Myocyte (in vitro differentiated cells): ENCODE measurements around the gene LEPROT. TPM values are rescaled to one million over a fixed set of nuclear protein-coding genes. Genes with fewer than 3 reads are reported as not detected.

ENCODE experiments used
- DNase-seq: peaks from one replicate; pipeline ENCODE4 v3.0.0-alpha.2; 2012; ENCODE audit warnings: low read depth
- total RNA-seq: library from RNA; depleted of rRNA; stranded (reverse); fragments of >200 nt; gene quantifications from 2 replicates; pipeline ENCODE4 v1.2.3, GENCODE V29; 2014

The LEPROT gene
- total RNA-seq, 1 donor from 2014 or later = 46.9 TPM

DNA sequence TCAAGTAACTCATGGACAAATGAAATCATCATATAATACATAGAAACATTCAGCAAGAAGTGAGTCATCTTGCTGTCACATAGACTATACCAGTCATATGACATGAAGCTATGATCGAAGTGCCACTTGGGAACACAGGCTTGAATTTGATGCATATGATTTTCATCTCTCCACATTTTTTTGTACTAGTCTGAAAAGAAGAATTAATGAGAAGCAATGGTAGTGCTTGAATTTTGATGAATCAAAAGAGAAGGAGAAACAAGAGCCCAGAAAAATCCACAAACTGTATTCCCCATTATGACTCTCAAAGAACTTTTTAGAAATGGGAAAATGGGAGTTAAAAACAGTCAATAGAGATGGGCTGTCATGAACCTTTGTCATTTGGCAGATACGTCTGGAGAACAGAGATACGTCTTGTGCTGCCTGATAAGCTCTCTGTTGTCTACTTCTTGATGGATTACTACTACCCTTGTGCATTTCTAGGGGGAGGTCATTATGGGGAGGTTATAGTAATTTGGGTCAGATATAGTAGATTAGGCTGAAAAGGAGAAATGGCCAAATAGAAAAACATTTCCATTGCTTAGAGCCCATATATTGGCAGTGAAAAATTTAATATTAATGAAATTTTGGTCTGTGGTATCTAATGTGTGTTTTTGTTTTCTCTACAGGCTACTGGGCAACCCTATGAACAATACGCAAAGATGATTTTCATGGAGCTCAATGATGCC, 8.0 kb upstream of the LEPROT start:
- DNase-seq = no peak

DNA sequence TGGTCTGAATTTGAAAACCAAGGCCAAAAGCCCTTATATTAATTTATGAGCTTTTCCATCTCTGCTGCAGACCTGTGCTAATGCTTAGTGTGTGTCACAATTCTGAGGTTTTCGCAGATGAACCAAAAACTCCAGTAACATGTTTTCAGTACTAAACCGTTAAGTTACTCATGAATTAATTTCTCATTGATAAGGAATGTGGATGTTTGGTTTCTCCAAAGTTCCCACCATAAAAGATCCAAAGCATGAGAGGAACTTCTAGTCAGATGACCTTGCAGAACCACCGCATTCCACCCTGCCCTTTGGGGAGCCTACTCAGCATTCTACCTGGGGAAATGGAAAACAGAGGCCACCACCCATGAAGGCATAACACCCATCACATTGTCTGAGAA, 7.5 kb upstream of the LEPROT start:
- DNase-seq = no peak

DNA sequence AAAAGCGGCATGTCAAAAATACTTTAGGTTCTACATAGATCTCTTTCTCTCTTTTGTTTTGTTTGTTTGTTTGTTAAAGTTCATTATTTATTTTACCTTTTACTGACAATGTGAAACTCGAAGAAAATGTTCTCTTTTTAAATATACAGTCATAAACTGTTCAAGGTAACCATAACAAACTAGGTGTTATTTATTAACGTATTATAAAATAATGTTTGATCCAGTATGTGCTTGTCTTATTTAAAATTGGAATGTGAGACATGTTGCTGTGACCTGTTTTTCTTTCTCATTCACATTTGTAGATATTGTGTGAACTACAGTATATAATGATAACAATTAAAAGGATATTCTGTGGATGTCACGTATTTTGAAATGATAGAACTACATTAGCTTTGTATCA, 5.9 kb upstream of the LEPROT start:
- no peak for DNase-seq

DNA sequence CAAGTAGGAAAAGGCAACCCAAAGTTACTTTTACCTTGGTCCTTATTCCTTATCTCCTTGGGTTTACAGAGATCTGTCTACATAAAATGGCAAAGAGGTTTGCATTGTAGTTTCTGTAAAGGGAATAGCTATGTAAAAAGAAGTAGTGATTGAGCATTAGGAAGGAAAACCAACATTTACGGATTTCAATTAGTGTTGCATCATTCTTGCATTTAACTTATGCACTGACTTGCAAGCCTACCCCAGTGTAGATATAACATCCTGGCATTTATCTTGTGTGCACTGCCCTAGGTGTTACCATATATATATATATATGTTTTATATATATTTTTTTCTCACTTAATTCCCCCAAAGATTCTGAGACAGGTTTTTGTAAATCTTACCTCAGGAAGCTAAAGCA, 3.7 kb upstream of the LEPROT start:
- no peak for DNase-seq

DNA sequence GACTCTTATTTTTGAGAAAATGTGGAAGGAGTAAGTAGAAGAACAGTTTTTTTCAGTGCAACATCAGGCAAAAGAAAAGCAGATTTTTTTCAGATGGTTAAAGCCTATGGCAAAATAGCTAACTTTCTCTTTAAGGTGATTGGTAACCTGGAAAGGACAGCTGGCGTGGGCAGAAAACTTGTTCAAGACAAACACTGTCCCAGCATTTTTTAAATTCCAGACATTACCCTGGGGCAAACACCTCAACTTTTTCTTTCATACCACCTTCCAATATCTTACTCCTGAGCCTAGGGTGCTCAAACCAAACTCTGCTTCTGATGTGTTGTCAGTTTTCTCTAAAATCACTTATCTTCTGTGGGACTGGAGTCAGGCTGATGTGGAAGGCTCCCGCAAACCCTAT, 2.7 kb upstream of the LEPROT start:
- DNase-seq = no peak

DNA sequence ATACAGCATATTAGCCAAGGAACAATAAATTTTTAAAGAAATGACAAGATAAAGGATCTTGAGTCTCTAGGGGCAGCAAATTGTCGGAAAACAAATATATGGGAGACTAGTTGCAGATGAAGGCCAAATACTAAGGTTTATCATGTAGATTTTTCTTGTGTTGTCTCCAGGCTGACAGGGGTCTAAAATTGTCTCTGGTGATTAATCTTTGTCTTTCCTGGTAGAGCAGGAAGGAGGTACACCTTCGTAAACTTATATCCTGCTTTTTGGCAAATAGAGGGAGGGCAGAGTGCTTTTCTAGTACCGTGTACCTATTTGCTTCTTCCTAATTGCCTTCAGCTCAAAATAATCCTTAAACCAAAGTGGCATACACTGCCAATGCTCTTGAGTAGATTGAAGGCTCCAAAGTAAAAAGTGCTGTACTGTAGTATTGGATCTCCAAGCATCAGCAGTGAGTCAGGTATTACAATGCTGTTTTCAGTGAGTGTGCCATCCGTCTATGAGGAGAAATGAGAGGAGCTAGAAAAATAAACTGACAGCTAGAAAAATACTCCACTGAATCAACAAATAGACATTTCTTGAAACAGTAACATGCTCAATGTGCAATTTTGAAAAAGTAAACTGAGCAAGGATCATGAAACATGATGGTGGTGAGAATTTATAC, 1.8 kb upstream of the LEPROT start:
- DNase-seq = no peak

DNA sequence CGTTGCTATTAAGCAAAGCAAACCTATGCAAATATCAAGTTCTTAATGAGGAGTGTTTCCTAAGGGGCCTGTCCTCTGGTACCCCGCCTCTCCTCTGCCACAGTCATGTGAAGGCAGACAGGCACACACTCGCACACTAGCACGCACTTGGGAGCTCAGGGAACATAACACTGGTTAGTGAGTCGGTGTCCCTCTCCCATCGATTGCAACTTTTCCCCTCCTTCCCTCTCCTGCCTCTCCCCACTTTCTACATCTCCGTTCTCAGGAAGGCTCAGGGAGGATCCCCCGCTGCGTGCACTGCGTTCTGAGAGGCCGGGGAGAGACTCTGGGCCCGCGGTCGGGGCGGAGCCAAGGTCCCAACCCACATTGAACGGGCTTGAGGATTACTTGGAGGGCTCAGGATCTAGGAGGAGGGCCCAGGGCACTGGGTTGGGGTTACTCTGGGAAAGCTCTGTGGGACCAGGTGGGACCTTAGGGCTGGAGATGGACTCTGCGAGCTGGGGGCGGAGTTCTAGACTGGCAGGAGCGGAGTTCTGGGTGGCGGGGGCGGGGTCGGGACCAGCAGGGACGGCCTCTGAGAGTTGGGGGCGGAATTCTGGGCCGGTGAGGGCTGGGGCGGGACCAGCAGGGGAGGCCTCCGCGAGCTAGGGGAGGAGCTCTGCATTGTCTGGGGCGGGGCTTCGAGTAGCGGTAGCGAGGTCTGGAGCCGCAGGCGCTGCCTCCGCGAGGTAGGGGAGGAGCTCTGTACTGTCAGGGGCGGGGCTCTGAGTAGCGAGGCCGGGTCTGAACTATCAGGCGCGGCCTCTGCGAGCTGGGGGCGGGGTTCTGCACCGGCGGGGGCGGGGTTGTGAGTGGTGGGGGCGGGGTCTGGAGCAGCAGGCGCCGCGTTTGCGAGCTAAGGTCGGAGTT, 533 bp upstream of the LEPROT start:
- DNase-seq = peak; percentile 98

DNA sequence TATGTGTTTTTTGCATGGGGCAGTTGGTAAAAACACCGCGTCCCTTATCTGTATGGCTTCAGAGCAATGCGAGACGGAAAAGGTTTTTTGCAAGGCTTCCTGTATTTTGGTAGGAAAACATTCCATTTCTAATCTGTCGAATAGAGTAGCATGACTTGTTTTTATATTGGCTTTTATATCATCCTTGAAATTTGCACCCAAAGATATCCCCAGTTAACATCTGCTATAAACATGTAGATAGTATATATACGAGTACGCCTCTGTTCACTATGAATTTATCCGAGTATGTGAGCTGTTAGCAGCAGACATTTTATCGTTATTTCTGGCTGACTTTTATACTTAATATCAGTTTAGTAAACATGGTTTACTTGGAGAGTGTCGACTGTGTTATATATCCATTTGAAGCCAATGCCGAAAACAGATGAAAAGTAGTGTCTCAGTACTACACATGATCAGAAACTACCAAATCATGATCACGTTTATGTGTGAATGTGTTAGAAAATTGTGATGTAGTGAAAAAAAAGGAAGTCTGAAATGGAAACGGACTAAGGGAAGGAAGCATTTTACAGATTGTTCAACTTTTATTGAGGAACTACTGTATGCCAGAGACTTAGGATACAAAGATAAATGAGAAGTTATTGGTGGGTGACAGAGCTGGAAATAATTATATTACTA, 1.0 kb downstream of the LEPROT start:
- no peak for DNase-seq

DNA sequence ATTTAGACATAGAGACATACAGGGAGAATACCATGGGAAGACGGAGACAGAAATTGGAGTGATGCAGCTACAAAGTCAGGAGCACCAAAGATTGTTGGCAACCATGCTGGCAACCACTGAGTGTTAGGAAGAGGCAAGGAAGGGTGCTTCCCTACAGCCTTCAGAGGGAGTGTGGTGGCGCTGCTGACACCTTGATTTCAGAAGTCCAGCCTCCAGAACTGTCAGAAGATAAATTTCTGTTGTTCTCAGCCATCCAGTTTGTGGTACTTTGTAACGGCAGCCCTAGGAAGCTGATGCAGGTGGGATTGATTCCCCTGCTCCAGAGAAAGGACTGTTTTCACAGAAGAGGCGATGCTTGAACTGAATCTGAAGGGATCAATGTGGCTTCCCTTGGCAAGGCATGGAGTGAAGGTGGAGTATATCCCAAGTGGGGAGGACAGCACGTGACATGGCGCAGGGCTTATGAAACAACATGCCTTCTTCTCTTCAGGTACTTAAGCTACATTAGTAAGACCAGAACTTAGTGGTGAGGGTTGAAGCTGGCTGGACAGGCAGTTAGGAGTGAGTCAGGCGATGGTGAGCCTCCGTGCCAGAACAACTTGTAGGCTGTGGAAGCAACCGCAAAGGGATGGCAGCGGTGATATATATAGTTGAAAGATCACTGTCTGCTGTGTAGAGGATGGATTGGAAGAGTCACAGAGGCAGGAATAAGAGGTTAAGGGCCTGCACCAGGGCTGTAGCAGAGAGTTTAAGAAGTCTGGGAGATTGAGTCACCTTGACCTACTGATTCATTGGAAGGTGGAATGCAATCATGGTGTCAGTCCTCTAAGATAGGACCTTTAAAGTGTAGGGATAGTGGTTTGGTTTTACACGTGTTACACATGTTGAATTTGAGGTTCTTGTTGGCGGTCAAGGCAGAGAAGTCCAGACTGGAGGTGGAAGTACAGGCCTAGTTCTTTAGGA, 2.1 kb downstream of the LEPROT start:
- DNase-seq = peak; percentile 73

DNA sequence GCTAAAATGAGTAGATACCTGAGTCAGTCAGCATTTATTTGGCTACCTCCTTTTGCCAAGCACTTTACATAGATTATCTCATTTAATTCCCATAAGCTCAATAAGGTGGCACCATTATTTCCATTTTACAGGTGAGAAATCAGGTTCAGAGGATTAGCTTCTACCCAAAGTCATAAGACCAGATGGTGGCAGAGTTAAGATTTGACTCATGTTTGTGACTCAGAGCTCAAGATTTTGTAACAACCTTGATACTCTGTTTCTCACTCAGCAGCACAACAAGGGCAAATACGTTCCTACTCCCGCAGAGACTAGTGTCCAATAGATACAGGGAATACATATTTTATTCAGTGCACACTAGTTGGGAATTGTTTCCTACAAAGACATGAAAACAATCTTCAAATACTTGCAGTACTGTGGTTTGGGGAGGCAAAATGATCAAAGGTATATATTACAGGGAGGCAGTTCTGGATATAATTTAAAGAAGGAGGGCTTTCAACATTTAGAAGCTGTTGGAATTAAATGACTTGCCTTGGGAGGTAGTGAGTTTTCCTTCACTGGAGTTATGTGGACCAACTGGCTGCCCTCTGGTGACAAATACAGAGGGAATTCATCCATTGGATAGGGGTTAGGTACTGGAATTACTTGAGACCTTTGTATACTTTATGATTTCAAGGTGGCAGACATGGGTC, 3.6 kb downstream of the LEPROT start:
- peak; percentile 55 for DNase-seq

DNA sequence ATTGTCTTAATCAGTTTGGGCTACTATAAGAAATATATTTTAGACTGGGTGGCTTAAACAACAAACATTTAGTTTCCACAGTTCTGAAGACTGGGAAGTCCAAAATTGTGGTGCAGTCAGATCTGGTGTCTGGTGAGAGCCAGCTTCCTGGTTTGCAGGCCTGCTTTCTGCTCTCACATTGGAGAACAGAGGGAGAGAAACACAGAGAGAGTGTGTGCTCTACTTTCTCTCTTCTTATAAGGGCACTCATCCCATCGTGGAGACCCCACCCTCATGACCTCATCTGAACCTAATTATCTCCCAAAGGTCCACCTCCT, 4.1 kb downstream of the LEPROT start:
- no peak for DNase-seq

DNA sequence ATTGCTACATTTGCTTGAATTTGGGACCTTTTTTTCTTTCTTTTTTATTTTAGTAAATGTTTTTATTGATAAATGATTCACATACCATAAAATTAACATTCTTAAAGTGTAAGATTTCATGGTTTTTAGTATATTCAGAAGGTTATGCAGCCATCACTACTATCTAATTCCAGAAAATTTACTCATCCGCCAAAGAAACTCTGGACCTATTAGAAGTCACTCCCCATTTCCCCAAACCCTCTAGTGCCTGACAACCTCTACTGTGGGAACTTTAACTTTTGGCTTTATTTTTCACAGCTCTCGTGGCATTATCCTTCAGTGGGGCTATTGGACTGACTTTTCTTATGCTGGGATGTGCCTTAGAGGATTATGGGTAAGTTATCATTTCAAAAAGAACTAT, 4.5 kb downstream of the LEPROT start:
- DNase-seq = no peak

DNA sequence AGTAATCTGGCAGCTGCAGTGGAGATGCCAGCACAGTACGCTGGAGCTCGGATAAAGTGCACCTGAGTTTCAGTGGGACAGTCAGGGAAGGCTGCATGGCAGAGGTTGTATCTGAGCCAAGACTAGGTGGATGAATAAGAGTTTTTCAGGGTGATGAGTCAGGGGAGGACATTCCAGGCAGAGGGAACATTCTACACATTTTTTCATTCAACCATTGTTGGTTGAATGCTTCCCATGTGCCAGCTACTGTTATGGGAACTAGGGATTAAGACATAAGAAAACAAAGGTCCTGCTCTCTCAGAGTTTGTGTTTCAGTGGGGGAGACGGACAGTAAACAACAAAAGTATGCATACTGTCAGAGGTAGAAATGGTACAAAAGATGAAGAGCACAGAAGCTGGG, 5.2 kb downstream of the LEPROT start:
- peak; percentile 46 for DNase-seq

DNA sequence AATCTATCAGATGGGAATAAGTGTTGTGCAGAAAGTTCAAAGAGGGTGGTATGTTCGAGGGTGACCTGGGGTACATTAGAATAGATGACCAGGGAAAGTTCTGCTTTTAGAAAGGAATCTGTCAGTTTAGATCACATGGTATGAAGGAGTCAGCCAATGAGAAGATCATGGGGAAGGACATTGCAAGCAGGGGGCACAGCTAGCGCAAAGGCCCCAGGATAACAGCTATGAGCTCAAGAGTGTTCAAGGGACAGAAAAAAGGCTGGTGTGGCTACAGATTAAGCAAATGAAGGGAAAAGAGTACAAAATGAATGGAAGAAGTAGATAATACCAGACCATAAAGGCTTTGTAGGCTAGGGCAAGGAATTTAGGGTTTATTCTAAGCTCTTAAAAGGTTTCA, 8.6 kb downstream of the LEPROT start:
- no peak for DNase-seq

DNA sequence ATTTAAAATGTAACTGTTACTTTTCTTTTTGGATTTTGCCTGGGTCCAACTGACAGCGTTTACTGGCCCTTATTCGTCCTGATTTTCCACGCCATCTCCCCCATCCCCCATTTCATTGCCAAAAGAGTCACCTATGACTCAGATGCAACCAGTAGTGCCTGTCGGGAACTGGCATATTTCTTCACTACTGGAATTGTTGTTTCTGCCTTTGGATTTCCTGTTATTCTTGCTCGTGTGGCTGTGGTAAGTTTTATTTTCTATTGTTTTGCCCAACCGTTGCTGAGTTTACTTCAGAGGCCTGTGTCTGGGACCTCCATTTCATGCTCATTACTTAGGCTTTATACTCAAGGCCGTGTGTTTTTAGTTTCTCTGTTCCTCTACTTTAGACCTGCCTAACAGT, 9.3 kb downstream of the LEPROT start:
- peak; percentile 69 for DNase-seq

DNA sequence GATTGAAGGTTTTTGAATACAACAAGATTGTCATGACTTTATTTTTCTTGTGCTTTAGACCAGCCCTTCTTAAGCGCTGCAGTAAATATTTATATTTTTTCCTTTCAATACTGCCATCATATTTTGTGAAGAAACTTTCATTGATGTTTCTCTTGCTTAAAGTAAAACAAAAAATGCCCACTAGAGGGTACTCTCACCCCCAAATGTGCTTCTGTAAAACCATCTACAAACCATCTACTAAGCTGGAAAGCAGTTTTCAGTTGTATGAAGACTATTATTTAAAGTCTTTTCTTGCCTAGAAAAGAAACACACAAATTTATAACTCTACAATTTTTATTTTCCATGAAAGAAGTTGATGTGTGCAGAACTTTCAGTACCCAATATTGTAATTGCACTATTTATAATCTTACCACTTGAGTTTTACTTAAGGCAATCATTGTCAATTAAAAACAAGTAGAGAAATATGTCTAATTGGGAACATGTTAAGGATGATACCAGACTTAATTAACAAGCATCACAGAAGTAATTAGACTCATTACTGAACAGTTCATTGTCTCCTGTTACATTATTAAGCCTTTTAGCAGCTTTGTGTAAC, 10.7 kb downstream of the LEPROT start:
- peak; percentile 72 for DNase-seq

DNA sequence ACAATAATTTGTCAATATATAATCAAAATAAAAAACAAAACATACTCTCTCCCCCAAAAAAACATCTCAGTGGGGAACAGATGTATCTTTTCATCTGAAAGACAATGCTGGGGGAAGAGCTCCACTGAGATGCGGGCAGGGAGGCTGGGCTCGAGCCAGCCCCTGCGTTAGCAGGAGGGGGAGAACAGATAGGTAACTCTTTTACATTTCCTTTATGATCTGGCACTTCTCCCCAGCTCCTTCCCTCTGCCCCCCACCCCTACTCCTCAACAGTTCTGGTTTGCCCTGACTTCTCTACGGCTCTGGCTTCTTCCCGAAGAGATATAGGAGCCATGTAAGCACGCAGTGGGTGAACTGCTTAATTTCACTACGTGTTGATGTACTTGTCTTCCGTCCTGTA, 12.4 kb downstream of the LEPROT start:
- DNase-seq = no peak

DNA sequence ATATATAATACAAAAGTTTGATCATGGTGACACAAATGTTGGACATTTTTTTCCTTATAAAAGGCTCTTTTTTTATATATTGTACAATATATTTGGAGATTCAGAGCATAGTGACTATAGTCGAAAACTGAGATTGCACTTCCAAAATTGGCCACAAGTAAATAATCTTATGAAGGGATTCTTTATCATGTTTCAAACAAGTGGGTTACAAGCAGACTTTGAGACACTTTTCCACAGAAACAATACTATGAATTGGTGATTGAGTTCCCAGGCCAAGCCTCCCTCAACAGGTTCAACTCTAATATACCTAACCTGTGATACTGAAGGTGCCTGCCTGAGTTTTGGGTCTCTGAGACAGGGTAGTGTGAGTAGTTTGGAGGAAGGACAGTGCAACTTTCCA, 13.8 kb downstream of the LEPROT start:
- no peak for DNase-seq

DNA sequence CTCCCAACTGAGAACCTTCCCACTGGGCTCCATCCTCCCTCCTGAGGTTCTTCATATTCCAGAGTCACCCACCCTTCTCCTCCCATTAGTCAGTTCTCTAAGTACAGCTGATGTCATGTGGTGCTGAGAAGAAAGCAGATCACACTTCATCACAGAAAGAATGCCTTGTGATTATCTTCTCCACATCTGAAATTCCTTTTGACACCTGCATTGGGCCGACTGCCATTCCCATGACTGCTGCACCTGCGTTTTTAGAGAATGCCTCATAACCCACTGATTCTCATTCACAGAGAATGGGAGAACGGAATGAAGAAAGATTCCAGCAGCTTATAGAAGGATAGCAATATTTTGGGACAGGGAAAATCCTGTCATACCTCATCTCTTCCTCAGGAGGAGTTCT, 14.3 kb downstream of the LEPROT start:
- DNase-seq = no peak

DNA sequence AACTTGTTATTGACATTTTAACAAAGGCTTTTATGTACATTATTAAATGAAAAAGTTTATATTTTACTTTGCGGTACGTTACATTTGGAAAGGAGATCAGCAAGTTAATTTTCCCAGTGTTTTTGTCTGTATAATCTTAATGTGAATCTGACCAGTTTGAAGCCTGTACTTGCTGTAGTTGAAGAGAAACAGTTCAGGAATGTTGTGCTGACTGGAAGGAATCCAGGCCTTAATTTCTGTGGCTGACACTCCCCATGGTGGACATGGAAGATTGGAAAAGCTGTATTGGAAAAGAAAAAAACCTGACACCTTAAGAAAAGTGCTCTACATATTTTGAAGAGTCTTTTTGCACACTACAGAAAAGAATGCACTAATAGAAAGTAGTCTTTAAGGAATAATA, 15.5 kb downstream of the LEPROT start:
- DNase-seq = peak; percentile 74
